IMR-90 (cell line): ENCODE data around the gene SLC23A3. TPM values are rescaled to one million over a fixed set of nuclear protein-coding genes. Genes with fewer than 3 reads are reported as not detected.

Experiments used
- ATAC-seq: fragments of 200-7000 bp; cut with Tn5 transposase; 2 replicates; pipeline ENCODE4 v1.9.1; 2020; ENCODE audit warnings: low read depth, mild to moderate bottlenecking, moderate library complexity
- BruUV-seq: library from RNA; stranded (reverse); fragments of 400-500 nt; replicated peaks from 2 replicates; lab custom pipeline; 2021; lab: Mats Ljungman, UMichigan
- CTCF ChIA-PET: fragments of 300-600 bp; formaldehyde crosslinking; extraction: SDS; loops from one replicate; lab custom pipeline; 2021; ENCODE audit warnings: antibody characterized with exemption; lab: Yijun Ruan, JAX
- POLR2A ChIA-PET: fragments of 300-600 bp; sonication (Branson Sonifier 250); formaldehyde crosslinking; loops from one replicate; lab custom pipeline; 2022; ENCODE audit warnings: antibody characterized with exemption; ENCODE audit not compliant: unreplicated experiment; lab: Charles Lee
- DNase-seq: peaks from one replicate; pipeline ENCODE4 v3.0.0; 2013
- H2AFZ ChIP-seq: replicated peaks from 2 replicates; pipeline ENCODE3; 2013; ENCODE audit warnings: low read length, mild to moderate bottlenecking; ENCODE audit not compliant: poor library complexity
- H2AK5ac ChIP-seq: 2 replicates; pipeline ENCODE4 v1.6.1; 2013; ENCODE audit warnings: low read depth, low read length, inconsistent platforms
- H2AK9ac ChIP-seq: replicated peaks from 2 replicates; pipeline ENCODE3; 2013; ENCODE audit warnings: mild to moderate bottlenecking, low read depth, low read length, moderate library complexity; ENCODE audit not compliant: poor library complexity
- H2BK120ac ChIP-seq: 2 replicates; pipeline ENCODE4 v1.6.1; 2013; ENCODE audit warnings: low read depth, low read length, inconsistent platforms
- H2BK15ac ChIP-seq: 3 replicates; pipeline ENCODE4 v1.6.1; 2013; ENCODE audit warnings: low read depth, low read length, inconsistent platforms
- H2BK20ac ChIP-seq: 2 replicates; pipeline ENCODE4 v1.6.1; 2013; ENCODE audit warnings: low read depth, mild to moderate bottlenecking, inconsistent platforms, low read length, moderate library complexity
- H2BK5ac ChIP-seq: 2 replicates; pipeline ENCODE4 v1.6.1; 2013; ENCODE audit warnings: mild to moderate bottlenecking, low read depth, low read length, inconsistent platforms; ENCODE audit not compliant: poor library complexity, severe bottlenecking
- H3K14ac ChIP-seq: replicated peaks from 2 replicates; pipeline ENCODE4 v1.6.1; 2013; ENCODE audit warnings: low read depth, low read length, inconsistent platforms
- H3K18ac ChIP-seq: 2 replicates; pipeline ENCODE4 v1.6.1; 2013; ENCODE audit warnings: low read depth, low read length, control low read depth
- H3K23ac ChIP-seq: 2 replicates; pipeline ENCODE4 v1.6.1; 2013; ENCODE audit warnings: low read depth, low read length, inconsistent platforms
- H3K27ac ChIP-seq: 2 replicates; pipeline ENCODE4 v1.5.1; 2013; ENCODE audit warnings: mild to moderate bottlenecking, control low read depth, low read length; ENCODE audit not compliant: insufficient read depth
- H3K27me3 ChIP-seq: 2 replicates; pipeline ENCODE4 v1.6.1; 2013; ENCODE audit warnings: low read length; ENCODE audit not compliant: control insufficient read depth, insufficient read depth
- H3K36me3 ChIP-seq: 2 replicates; pipeline ENCODE4 v1.6.1; 2013; ENCODE audit warnings: low read length, mixed read lengths; ENCODE audit not compliant: control insufficient read depth, insufficient read depth
- H3K4ac ChIP-seq: 2 replicates; pipeline ENCODE4 v1.6.1; 2013; ENCODE audit warnings: low read depth, low read length, inconsistent platforms
- H3K4me1 ChIP-seq: 2 replicates; pipeline ENCODE4 v1.6.1; 2013; ENCODE audit warnings: low read length, mixed read lengths; ENCODE audit not compliant: control insufficient read depth, insufficient read depth
- H3K4me2 ChIP-seq: 2 replicates; pipeline ENCODE4 v1.6.1; 2013; ENCODE audit warnings: low read depth, mild to moderate bottlenecking, control low read depth, low read length, moderate library complexity
- H3K4me3 ChIP-seq: 2 replicates; pipeline ENCODE4 v1.5.1; 2013; ENCODE audit warnings: low read depth, mild to moderate bottlenecking, control low read depth, low read length, moderate library complexity; ENCODE audit not compliant: insufficient read depth
- H3K56ac ChIP-seq: 2 replicates; pipeline ENCODE4 v1.6.1; 2013; ENCODE audit warnings: low read length, inconsistent platforms; ENCODE audit not compliant: insufficient read depth; ENCODE audit errors: extremely low read depth
- H3K79me1 ChIP-seq, 2 experiments: 2 replicates each; pipeline ENCODE4 v1.6.1; 2013; ENCODE audit warnings: low read length in 2 of 2, inconsistent platforms in 1 of 2, low read depth in 1 of 2
- H3K9ac ChIP-seq: 2 replicates; pipeline ENCODE4 v1.6.1; 2013; ENCODE audit warnings: low read depth, low read length, control low read depth
- H3K9me1 ChIP-seq: 2 replicates; pipeline ENCODE4 v1.6.1; 2013; ENCODE audit warnings: low read length, inconsistent platforms; ENCODE audit not compliant: insufficient read depth
- H3K9me3 ChIP-seq: 2 replicates; pipeline ENCODE4 v1.6.1; 2013; ENCODE audit warnings: low read length; ENCODE audit not compliant: control insufficient read depth, insufficient read depth
- H4K20me1 ChIP-seq: 2 replicates; pipeline ENCODE4 v1.6.1; 2013; ENCODE audit warnings: low read length, inconsistent platforms; ENCODE audit not compliant: insufficient read depth
- H4K5ac ChIP-seq: 2 replicates; pipeline ENCODE4 v1.6.1; 2013; ENCODE audit warnings: mild to moderate bottlenecking, low read depth, low read length, control low read depth
- H4K8ac ChIP-seq, 2 experiments: 2 replicates each; pipeline ENCODE4 v1.6.1; 2013; ENCODE audit warnings: low read depth in 2 of 2, low read length in 2 of 2, control low read depth in 1 of 2, inconsistent platforms in 1 of 2
- H4K91ac ChIP-seq: 2 replicates; pipeline ENCODE4 v1.6.1; 2013; ENCODE audit warnings: low read depth, low read length, inconsistent platforms; ENCODE audit not compliant: insufficient read depth
- BHLHE40 ChIP-seq: fragments of 150-350 bp; IDR thresholded peaks from 2 replicates; pipeline ENCODE4 v1.6.1; 2016; ENCODE audit warnings: mild to moderate bottlenecking, low read depth, low read length
- CEBPB ChIP-seq: IDR thresholded peaks from 2 replicates; pipeline ENCODE4 v1.6.1; 2012; ENCODE audit warnings: low read depth, low read length, improper control_type of control experiment
- CHD1 ChIP-seq: IDR thresholded peaks from 2 replicates; pipeline ENCODE4 v1.6.1; 2012; ENCODE audit warnings: low read depth, low read length, improper control_type of control experiment
- FOS ChIP-seq: fragments of 150-350 bp; IDR thresholded peaks from 2 replicates; pipeline ENCODE4 v1.6.1; 2016; ENCODE audit warnings: low read depth, low read length
- MAFK ChIP-seq: IDR thresholded peaks from 2 replicates; pipeline ENCODE4 v1.6.1; 2012; ENCODE audit warnings: low read depth, low read length, improper control_type of control experiment
- MAZ ChIP-seq: IDR thresholded peaks from 2 replicates; pipeline ENCODE4 v1.6.1; 2012; ENCODE audit warnings: low read depth, mild to moderate bottlenecking, low read length, improper control_type of control experiment, moderate library complexity, borderline replicate concordance
- MXI1 ChIP-seq: IDR thresholded peaks from 2 replicates; pipeline ENCODE4 v1.6.1; 2012; ENCODE audit warnings: low read depth, mild to moderate bottlenecking, low read length, moderate library complexity, borderline replicate concordance
- NFE2L2 ChIP-seq: fragments of 150-350 bp; IDR thresholded peaks from 2 replicates; pipeline ENCODE4 v1.6.1; 2016; ENCODE audit warnings: low read depth, mild to moderate bottlenecking, low read length
- POLR2A ChIP-seq: IDR thresholded peaks from 2 replicates; pipeline ENCODE4 v1.6.1; 2012; ENCODE audit warnings: mild to moderate bottlenecking, low read depth, low read length
- RAD21 ChIP-seq: IDR thresholded peaks from 2 replicates; pipeline ENCODE4 v1.6.1; 2012; ENCODE audit warnings: low read length, improper control_type of control experiment
- RCOR1 ChIP-seq: IDR thresholded peaks from 2 replicates; pipeline ENCODE4 v1.6.1; 2012; ENCODE audit warnings: mild to moderate bottlenecking, low read length, improper control_type of control experiment; ENCODE audit not compliant: insufficient replicate concordance
- RFX5 ChIP-seq: IDR thresholded peaks from 2 replicates; pipeline ENCODE4 v1.8.0; 2012; ENCODE audit warnings: low read depth, mild to moderate bottlenecking, low read length, moderate library complexity
- SMC3 ChIP-seq: fragments of 150-350 bp; IDR thresholded peaks from 2 replicates; pipeline ENCODE4 v1.6.1; 2016; ENCODE audit warnings: low read depth, mild to moderate bottlenecking, antibody characterized with exemption, low read length, moderate library complexity
- WGBS, 2 experiments: methylation state at CpG; one replicate each; pipeline versions ENCODE4 v1.1.5 to v1.1.7; 2013; ENCODE audit warnings: missing lambda C conversion rate in 2 of 2; ENCODE audit not compliant: insufficient read length in 1 of 2; ENCODE audit errors: extremely low coverage in 2 of 2; 5-methylcytosine and 5-hydroxymethylcytosine counted together
- dilution Hi-C: fragments of 300-500 bp; cut with HindIII; formaldehyde crosslinking; loops from one replicate; pipeline ENCODE4 v1.14.3; 2018; ENCODE audit warnings: low sequenced_read_pairs; ENCODE audit not compliant: unreplicated experiment
- in situ Hi-C: fragments of 300-500 bp; cut with MboI; formaldehyde crosslinking; loops from 3 replicates; pipeline ENCODE4 v1.14.3; 2019; ENCODE audit warnings: low sequenced_read_pairs, inconsistent platforms, mixed read lengths
- intact Hi-C: fragments of 100-400 bp; cut with micrococcal nuclease; formaldehyde crosslinking; loops from 2 replicates; pipeline ENCODE4 v1.10.0; 2022
- polyA plus RNA-seq, 3 experiments: library from polyadenylated mRNA; depleted of rRNA; stranded (reverse); fragments of >200 nt; gene quantifications; 2 replicates each; pipeline ENCODE4 v1.2.3, GENCODE V29; 2012; ENCODE audit warnings: low replicate concordance in 1 of 3
- total RNA-seq: library from RNA; depleted of rRNA; stranded (reverse); fragments of >200 nt; gene quantifications from 2 replicates; pipeline ENCODE4 v1.2.3, GENCODE V29; 2012
- TF ChIP-seq, protein P1 (sequence below): fragments of 150-350 bp; IDR thresholded peaks from 2 replicates; pipeline ENCODE4 v1.6.1; 2017; ENCODE audit warnings: mild to moderate bottlenecking, antibody characterized with exemption, low read length, low read depth
- TF ChIP-seq, protein P2 (sequence below): conservative IDR thresholded peaks from 2 replicates; pipeline ENCODE4 v1.5.1; 2012; ENCODE audit warnings: mild to moderate bottlenecking, low read depth, low read length, improper control_type of control experiment
- TF ChIP-seq, protein P3 (sequence below): fragments of 150-350 bp; IDR thresholded peaks from 2 replicates; pipeline ENCODE4 v1.6.1; 2016; ENCODE audit warnings: low read depth, mild to moderate bottlenecking, low read length, moderate library complexity, borderline replicate concordance

Gene SLC23A3
- total and polyA plus RNA-seq, 2 of the 4 experiments (the other 2 are of a cell fraction): 0.18 to 0.65 TPM

DNA sequence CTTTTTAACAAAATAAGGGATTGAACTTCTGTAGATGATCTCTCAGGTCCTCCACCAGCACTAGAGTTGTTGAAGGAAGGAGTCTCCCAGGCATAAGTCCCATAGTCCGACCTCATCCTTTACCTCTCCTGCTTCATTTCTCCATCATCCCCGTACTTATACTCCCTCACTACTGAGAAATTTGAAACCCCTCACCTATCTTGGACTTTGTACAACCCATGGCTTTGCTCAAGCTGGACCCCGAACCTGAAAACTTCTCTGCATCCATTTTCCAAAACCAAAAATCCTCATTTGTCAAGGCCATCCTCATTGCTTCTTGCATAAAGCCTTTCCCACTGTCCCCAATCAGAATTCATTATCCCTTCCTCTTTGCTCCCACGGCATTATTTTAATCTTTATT is 8.7 kb downstream of the SLC23A3 start:
- Histone ChIP-seq H3K9ac (peak overlapping the region; percentile 98), H2BK120ac (no peak overlapping the region), H3K79me1 (peaks cover 5 to 17% of the 10 kb centered on the region in 2 experiments; a peak in 2 of 4 replicates), H2AFZ (peak overlapping the region; percentile 99), H3K4me3 (peak overlapping the region; percentile 82), H4K8ac (peak overlapping the region; percentile 41 to 83; a peak in 3 of 4 replicates), H3K18ac (no peak overlapping the region), H2AK5ac (no peak overlapping the region), H3K4me1 (peaks cover 2% of the 10 kb centered on the region; the same call in 1 of the 2 replicates), H3K36me3 (0 out of 2 replicates have a peak, but pooled peaks cover 3% of the 10 kb centered on the region), H2BK20ac (no peak overlapping the region), H3K9me3 (no peaks in the 10 kb centered on the region), H2BK5ac (no peak overlapping the region), H2BK15ac (no peak overlapping the region), H3K27me3 (no peaks in the 10 kb centered on the region), H3K23ac (peak overlapping the region; percentile 8; the same call in 1 of the 2 replicates), H3K4ac (no peak overlapping the region), H3K9me1 (no peaks in the 10 kb centered on the region; the same call in 1 of the 2 replicates), H3K4me2 (peak overlapping the region; percentile 55), H4K20me1 (no peaks in the 10 kb centered on the region), H2AK9ac (peak overlapping the region; percentile 56), H3K56ac (no peak overlapping the region), H3K14ac (peak overlapping the region; percentile 44), H3K27ac (no peak overlapping the region; the same call in 1 of the 2 replicates), H4K91ac (no peak overlapping the region), H4K5ac (no peak overlapping the region)
- BruUV-seq: no TSS peak
- dilution Hi-C loops (no loop called here), in situ Hi-C loops (no loop called here), intact Hi-C loops (no loop called here)
- WGBS, 2 experiments: 81% methylated on average over 2 of the region's 4 CpGs; no CpG with 5 or more reads in 1 of the 2 experiments
- ATAC-seq (no peak), DNase-seq (no peak)
- ChIA-PET CTCF (no interaction called here), POLR2A (no interaction called here)
- TF ChIP-seq RFX5 (no peak), POLR2A (no peak), CEBPB (no peak), RCOR1 (no peak), MAFK (no peak), BHLHE40 (no peak), MAZ (no peak), NFE2L2 (no peak), SMC3 (no peak), MXI1 (no peak), RAD21 (no peak), CHD1 (no peak), FOS (no peak)
- TF ChIP-seq, protein P1, sequence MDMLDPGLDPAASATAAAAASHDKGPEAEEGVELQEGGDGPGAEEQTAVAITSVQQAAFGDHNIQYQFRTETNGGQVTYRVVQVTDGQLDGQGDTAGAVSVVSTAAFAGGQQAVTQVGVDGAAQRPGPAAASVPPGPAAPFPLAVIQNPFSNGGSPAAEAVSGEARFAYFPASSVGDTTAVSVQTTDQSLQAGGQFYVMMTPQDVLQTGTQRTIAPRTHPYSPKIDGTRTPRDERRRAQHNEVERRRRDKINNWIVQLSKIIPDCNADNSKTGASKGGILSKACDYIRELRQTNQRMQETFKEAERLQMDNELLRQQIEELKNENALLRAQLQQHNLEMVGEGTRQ: no peak
- TF ChIP-seq, protein P2, sequence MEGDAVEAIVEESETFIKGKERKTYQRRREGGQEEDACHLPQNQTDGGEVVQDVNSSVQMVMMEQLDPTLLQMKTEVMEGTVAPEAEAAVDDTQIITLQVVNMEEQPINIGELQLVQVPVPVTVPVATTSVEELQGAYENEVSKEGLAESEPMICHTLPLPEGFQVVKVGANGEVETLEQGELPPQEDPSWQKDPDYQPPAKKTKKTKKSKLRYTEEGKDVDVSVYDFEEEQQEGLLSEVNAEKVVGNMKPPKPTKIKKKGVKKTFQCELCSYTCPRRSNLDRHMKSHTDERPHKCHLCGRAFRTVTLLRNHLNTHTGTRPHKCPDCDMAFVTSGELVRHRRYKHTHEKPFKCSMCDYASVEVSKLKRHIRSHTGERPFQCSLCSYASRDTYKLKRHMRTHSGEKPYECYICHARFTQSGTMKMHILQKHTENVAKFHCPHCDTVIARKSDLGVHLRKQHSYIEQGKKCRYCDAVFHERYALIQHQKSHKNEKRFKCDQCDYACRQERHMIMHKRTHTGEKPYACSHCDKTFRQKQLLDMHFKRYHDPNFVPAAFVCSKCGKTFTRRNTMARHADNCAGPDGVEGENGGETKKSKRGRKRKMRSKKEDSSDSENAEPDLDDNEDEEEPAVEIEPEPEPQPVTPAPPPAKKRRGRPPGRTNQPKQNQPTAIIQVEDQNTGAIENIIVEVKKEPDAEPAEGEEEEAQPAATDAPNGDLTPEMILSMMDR: no peak
- TF ChIP-seq, protein P3, sequence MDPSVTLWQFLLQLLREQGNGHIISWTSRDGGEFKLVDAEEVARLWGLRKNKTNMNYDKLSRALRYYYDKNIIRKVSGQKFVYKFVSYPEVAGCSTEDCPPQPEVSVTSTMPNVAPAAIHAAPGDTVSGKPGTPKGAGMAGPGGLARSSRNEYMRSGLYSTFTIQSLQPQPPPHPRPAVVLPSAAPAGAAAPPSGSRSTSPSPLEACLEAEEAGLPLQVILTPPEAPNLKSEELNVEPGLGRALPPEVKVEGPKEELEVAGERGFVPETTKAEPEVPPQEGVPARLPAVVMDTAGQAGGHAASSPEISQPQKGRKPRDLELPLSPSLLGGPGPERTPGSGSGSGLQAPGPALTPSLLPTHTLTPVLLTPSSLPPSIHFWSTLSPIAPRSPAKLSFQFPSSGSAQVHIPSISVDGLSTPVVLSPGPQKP: no peak
